ENCODE measurements around the gene KIAA1958. TPM values are rescaled to one million over a fixed set of nuclear protein-coding genes. Genes with fewer than 3 reads are reported as not detected.
A peak's percentile ranks its signal among the peaks of the same experiment; 100 is the strongest.

KIAA1958 gene
- total and polyA plus RNA-seq, 10 of the 15 experiments (the other 5 are each of a cell fraction or from before 2014, with no cell fraction given): 0.53 to 8.7 (median 4.0) TPM

GRCh38 chr9:112486221-112487007 is at the start of gene KIAA1958 (continued):
- TF ChIP-seq, protein P1, sequence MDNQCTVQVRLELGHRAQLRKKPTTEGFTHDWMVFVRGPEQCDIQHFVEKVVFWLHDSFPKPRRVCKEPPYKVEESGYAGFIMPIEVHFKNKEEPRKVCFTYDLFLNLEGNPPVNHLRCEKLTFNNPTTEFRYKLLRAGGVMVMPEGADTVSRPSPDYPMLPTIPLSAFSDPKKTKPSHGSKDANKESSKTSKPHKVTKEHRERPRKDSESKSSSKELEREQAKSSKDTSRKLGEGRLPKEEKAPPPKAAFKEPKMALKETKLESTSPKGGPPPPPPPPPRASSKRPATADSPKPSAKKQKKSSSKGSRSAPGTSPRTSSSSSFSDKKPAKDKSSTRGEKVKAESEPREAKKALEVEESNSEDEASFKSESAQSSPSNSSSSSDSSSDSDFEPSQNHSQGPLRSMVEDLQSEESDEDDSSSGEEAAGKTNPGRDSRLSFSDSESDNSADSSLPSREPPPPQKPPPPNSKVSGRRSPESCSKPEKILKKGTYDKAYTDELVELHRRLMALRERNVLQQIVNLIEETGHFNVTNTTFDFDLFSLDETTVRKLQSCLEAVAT (IDR thresholded peaks at IDR 0.05): peak; percentile 67; the same call in 1 of the 2 replicates
- TF ChIP-seq CHD1 (IDR thresholded peaks at IDR 0.05; ENCODE audit: low read depth, low read length) (no peak), ATF2 (IDR thresholded peaks at IDR 0.05; ENCODE audit: low read length) (no peak), TCF12 (IDR thresholded peaks at IDR 0.05; ENCODE audit: low read depth, low read length) (peak; percentile 69; the same call in 1 of the 2 replicates), FOXM1 (IDR thresholded peaks at IDR 0.05; ENCODE audit: low read depth, low read length) (no peak), EGR1 (IDR thresholded peaks at IDR 0.05; ENCODE audit: borderline replicate concordance in 1 of 2, low read depth in 2 of 2, low read length in 2 of 2) (peak in 1 of 2 experiments; percentile 32; a peak in 1 of 3 replicates), TARDBP (IDR thresholded peaks at IDR 0.05; ENCODE audit: borderline replicate concordance) (no peak), ZNF384 (IDR thresholded peaks at IDR 0.05; ENCODE audit: borderline replicate concordance, low read depth, low read length) (no peak), HSF1 (IDR thresholded peaks at IDR 0.05; ENCODE audit: low read depth, low read length) (no peak), NFIC (IDR thresholded peaks at IDR 0.05; ENCODE audit: low read depth, low read length) (no peak), SUPT20H (IDR thresholded peaks at IDR 0.05; ENCODE audit: borderline replicate concordance, control insufficient read depth, low read depth, low read length) (no peak), JUNB (IDR thresholded peaks at IDR 0.05) (no peak), PRDM15 (CRISPR knock-in tag; IDR thresholded peaks at IDR 0.05) (no peak), KLF5 (IDR thresholded peaks at IDR 0.05; ENCODE audit: partially characterized antibody) (no peak), ZNF622 (IDR thresholded peaks at IDR 0.05) (no peak), HDGF (IDR thresholded peaks at IDR 0.05) (peak; percentile 62), CEBPB (IDR thresholded peaks at IDR 0.05; ENCODE audit: borderline replicate concordance in 1 of 2, low read depth in 2 of 2, low read length in 2 of 2) (no peak), CBX5 (IDR thresholded peaks at IDR 0.05; ENCODE audit: low read depth) (0 out of 2 replicates have a peak, but pooled peaks have one; percentile 48), NRF1 (conservative IDR thresholded peaks at IDR 0.05; ENCODE audit: low read depth, low read length) (no peak)
- TF ChIP-seq, protein P2, sequence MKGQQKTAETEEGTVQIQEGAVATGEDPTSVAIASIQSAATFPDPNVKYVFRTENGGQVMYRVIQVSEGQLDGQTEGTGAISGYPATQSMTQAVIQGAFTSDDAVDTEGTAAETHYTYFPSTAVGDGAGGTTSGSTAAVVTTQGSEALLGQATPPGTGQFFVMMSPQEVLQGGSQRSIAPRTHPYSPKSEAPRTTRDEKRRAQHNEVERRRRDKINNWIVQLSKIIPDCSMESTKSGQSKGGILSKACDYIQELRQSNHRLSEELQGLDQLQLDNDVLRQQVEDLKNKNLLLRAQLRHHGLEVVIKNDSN (IDR thresholded peaks at IDR 0.05; ENCODE audit: borderline replicate concordance, extremely low read length, insufficient read depth, low read depth, low read length): no peak

Measured in GM12878 (cell line).